Measurements from ENCODE around the gene SAMD7.

Gene SAMD7

GRCh38 chr3:169931747-169932520 lies 20.6 kb downstream of the SAMD7 start:
- peak; percentile 71 for DNase-seq (ENCODE audit: extremely low read depth, insufficient read length)
- TF ChIP-seq CTCF (IDR thresholded peaks at IDR 0.05; ENCODE audit: insufficient read depth, low read length, poor library complexity, severe bottlenecking) = no peak
- H3K36me3 ChIP-seq (ENCODE audit: control insufficient read depth, insufficient read depth, low read length) = no peaks in the 10 kb centered on the region
- peak overlapping the region; percentile 5 for H3K4me3 ChIP-seq (replicated peaks; ENCODE audit: low read depth, low read length)
- no peaks in the 10 kb centered on the region for H3K27me3 ChIP-seq (replicated peaks; ENCODE audit: control insufficient read depth, insufficient read depth, low read length)

- DNase-seq (ENCODE audit: extremely low read depth, insufficient read length) = no peak
- no peaks in the 10 kb centered on the region for H3K36me3 ChIP-seq (ENCODE audit: control insufficient read depth, insufficient read depth, low read length)
- TF ChIP-seq CTCF (IDR thresholded peaks at IDR 0.05; ENCODE audit: insufficient read depth, low read length, poor library complexity, severe bottlenecking) = no peak
- no peaks in the 10 kb centered on the region for H3K27me3 ChIP-seq (replicated peaks; ENCODE audit: control insufficient read depth, insufficient read depth, low read length)
- H3K4me3 ChIP-seq (replicated peaks; ENCODE audit: low read depth, low read length) = no peak overlapping the region
Measured at GRCh38 chr3:169939320-169939719, 27.9 kb downstream of the SAMD7 start.

GRCh38 chr3:169939751-169940150 lies 28.4 kb downstream of the SAMD7 start:
- Histone ChIP-seq H3K4me3 (replicated peaks; ENCODE audit: low read depth, low read length) (no peak overlapping the region), H3K27me3 (replicated peaks; ENCODE audit: control insufficient read depth, insufficient read depth, low read length) (no peaks in the 10 kb centered on the region), H3K36me3 (ENCODE audit: control insufficient read depth, insufficient read depth, low read length) (no peaks in the 10 kb centered on the region)
- TF ChIP-seq CTCF (IDR thresholded peaks at IDR 0.05; ENCODE audit: insufficient read depth, low read length, poor library complexity, severe bottlenecking) = no peak
- DNase-seq (ENCODE audit: extremely low read depth, insufficient read length) = no peak

GRCh38 chr3:169940470-169941181 lies 29.3 kb downstream of the SAMD7 start:
- no peak for TF ChIP-seq CTCF (IDR thresholded peaks at IDR 0.05; ENCODE audit: insufficient read depth, low read length, poor library complexity, severe bottlenecking)
- Histone ChIP-seq H3K4me3 (replicated peaks; ENCODE audit: low read depth, low read length) (peak overlapping the region; percentile 46), H3K27me3 (replicated peaks; ENCODE audit: control insufficient read depth, insufficient read depth, low read length) (no peaks in the 10 kb centered on the region), H3K36me3 (ENCODE audit: control insufficient read depth, insufficient read depth, low read length) (no peaks in the 10 kb centered on the region)
- DNase-seq (ENCODE audit: extremely low read depth, insufficient read length) = peak; percentile 85

GRCh38 chr3:169945313-169945712 lies 33.9 kb downstream of the SAMD7 start:
- Histone ChIP-seq H3K27me3 (replicated peaks; ENCODE audit: control insufficient read depth, insufficient read depth, low read length) (no peaks in the 10 kb centered on the region), H3K36me3 (ENCODE audit: control insufficient read depth, insufficient read depth, low read length) (no peaks in the 10 kb centered on the region), H3K4me3 (replicated peaks; ENCODE audit: low read depth, low read length) (peak overlapping the region; percentile 28)
- peak; percentile 75 for DNase-seq (ENCODE audit: extremely low read depth, insufficient read length)
- no peak for TF ChIP-seq CTCF (IDR thresholded peaks at IDR 0.05; ENCODE audit: insufficient read depth, low read length, poor library complexity, severe bottlenecking)
